ENCODE measurements around the gene POLR3H. TPM values are rescaled to one million over a fixed set of nuclear protein-coding genes. Genes with fewer than 3 reads are reported as not detected.
"Not testable (repeated sequence)": the region's sequence is repeated elsewhere in the genome, so short reads cannot be mapped to it uniquely, and the experiment has no call there.

Gene POLR3H
- total RNA-seq, 1 donor from 2014 or later: 22.5 TPM

DNA sequence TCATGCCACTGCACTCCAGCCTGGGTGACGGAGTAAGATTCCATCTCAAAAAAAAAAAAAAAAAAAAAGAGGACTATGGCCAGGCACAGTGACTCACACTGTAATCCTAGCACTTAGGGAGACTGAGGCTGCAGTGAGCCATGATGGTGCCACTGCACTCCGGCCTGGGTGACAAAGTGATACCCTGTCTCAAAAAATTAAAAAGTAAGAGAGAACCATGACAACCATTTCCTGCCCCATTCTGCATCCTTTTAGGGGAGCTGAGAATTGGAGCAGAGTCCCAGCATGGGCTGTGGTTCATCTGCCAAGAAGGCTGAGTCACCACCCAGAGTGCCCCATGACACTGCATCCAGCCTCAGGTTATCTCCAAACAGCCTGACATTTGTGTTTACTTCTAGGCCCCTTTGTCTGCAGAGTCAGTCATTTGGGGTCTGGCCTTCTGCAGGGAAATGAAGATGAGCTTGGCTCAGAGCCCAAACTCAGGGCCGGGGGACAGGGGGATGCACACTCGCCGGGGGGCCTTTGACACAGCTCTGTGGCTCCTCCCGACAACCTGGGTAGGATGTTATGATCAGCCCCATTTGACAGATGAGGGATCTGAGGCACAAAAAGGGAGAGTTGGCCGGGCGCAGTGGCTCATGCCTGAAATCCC is 21.3 kb upstream of the POLR3H start:
- ATAC-seq (peak; percentile 31), DNase-seq (ENCODE audit: low spot score) (no peak)

DNA sequence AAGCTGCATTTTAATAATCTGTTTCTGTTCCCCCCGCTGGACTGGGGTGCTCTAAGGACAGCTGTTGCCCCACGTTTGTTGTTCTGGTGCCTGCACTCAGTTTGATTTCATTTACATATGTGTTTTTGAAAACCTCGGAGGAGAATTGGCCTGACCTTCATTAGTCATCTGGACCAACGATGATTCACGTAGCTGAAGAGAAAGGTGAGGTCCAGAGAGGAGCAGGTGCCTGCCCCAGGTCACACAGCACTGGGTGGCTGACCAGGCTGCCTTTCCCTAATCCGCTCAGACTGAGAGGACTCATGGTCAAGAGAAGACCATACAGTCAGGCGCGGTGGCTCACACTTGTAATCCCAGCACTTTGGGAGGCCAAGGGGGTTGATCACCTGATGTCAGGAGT is 20.3 kb upstream of the POLR3H start:
- ATAC-seq (no peak), DNase-seq (ENCODE audit: low spot score) (no peak)

DNA sequence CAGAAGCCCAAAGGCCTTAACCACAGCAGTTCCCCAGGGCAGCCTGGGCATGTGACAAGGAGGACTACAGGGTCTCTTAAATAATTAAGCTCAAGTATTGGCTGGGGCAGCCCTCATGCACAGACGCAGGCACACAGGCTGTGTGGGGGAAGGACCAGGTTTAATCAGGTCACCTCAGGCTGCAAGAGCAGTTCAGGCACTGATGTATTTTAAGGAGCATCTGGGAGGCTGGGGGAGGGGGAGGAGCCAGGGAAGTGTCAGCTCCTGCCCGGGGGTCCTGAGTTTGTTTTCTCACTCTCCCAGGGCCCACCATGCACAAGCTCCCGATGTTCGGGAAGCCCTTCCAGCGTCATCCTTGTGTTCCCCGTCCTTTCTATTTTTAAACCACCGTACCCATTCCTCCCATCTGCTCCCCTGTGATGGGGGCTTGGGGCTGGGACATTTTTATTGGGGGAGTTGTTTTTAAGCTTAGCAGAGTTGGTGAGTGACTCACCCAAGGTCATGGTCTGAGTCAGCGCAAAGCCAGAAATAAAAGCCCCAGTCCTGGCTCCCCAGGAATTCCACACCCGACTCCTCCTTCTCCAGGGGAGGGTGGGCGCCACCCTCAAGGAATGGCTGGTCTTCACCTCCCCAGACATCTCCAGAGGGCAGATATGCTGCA is 18.9 kb upstream of the POLR3H start:
- no peak for ATAC-seq
- no peak for DNase-seq (ENCODE audit: low spot score)

DNA sequence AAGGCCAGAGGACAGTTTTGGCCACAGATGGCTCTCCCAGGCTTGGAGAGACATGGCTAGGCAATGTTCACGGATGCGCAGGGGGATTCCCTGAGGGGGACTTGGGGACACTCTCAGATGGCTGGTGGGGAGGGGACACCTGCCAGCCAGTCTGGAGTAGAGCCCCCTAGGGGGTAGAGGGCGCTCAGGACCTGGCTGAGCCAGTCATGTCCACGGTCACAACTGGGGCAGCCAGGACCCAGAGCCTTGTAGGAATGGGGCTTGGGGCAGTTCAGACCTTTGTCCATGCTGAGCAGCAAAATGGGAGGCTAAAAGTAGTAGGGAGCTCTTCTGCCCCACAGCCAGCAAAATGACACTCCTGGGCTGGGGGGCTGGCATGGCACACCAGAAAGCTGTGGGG is 18.2 kb upstream of the POLR3H start:
- no peak for ATAC-seq
- DNase-seq (ENCODE audit: low spot score): no peak

DNA sequence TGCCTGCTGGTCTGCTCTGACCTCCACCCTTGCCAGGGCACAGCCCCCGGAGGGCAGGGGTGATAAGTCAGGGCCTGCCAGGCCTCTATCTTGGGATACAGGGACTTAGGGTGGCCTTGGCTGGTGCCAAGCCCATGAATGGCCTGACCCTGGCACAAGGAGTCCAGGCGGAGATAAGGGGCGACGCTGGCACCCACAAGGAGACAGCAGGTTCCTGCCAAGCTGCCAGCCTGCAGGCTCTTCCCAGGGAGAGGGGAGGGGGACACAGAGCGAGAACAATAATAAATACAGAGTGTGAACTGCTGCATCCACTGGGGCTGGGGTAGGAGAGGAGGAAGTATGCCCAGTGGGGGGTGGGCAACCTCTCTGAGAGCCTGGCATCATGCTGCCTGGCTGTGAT is 17.5 kb upstream of the POLR3H start:
- ATAC-seq (no peak), DNase-seq (ENCODE audit: low spot score) (no peak)

DNA sequence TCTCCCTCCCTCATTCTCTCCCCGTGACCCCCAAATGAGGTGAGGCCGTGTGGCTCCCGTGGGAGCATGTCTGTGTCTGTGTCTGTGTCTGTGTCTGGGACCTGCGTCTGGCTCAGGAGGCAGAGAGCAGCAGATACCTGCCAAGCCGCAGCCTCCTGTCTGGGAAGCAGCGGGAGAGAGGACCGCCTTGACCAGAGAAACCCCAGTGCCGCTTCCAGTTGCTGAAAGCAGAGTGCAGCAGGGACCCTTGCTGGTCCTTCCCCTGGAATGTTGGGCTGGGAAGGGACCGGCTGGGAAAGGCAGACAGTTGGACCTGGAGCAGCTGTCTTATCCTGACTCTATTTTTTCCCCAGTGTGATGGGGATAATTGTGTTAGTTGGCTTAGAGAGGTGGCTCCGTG is 17.1 kb upstream of the POLR3H start:
- ATAC-seq (no peak), DNase-seq (ENCODE audit: low spot score) (no peak)

DNA sequence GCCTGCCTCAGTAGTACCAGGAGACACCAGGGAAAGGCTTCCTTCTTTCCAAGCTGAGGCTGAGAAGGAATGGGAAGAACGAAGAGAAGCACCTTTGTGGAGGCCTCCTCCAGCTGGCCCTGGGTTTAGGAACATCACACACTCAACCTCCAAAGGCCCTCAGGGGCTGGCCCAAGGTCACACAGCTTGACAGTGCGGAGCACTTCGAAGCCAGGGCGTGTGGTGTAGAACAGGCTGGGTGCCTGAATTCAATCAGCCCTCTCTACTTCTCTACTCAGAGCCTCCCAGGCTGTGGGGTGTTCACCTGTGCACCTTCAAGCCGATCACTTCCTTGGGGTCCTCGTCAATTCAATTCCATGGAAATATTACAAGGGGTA is 15.8 kb upstream of the POLR3H start:
- DNase-seq (ENCODE audit: low spot score) (no peak), ATAC-seq (no peak)

DNA sequence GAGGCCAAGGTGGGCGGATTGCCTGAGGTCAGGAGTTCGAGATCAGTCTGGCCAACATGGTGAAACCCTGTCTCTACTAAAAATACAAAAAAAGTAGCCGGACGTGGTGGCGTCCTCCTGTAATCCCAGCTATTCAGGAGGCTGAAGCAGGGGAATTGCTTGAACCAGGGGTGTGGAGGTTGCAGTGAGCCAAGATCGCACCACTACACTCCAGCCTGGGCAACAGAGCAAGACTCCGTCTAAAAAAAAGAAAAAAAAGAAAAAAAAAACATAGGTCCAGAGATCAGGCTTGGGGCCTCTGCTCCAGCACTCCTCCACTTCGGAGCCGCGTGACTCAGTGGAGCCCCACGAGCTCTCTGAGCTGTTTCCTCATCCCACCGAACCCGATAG is 14.0 kb upstream of the POLR3H start:
- DNase-seq (ENCODE audit: low spot score); ATAC-seq: not testable (repeated sequence)

DNA sequence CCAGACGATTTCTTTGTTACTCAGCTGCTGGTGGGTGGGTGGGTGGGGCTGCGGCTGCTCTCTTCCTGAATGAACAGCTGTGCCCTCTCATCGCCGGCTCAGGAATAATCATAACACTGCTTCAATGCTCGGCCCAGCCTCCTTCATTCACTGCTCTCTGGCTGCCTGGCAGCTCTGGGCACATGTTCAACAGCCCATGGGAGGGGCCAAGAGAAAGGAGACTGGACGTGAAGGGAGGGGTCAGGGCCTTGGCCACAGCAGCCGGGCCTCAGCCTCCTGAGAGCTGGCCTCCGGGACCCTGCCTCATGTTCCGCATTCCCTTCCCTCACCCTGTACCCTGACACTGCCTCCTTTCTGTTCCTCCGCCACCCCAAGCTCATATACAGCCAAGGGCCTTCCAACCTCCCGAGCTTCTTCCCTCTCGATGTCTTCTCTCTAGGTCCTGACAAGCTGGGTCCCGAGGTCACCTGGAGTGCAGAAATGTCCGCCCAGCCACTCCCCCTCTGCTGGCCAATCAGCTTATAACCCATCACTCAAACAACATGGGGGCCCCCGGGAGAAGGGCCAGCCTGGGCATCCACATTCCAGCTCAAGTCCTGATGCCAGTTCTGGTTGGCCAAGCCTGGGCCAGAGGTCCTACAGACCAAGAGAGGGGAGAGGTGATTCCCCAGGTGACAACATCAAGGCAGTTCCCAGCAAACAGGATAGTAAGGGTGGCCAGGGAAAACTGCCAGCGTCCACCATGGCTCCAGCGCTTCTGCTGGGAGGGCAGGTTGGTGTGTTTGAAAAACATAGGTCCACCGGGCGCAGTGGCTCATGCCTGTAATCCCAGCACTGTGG is 13.4 kb upstream of the POLR3H start:
- DNase-seq (ENCODE audit: low spot score) (peak; percentile 89), ATAC-seq (peak; percentile 83)

DNA sequence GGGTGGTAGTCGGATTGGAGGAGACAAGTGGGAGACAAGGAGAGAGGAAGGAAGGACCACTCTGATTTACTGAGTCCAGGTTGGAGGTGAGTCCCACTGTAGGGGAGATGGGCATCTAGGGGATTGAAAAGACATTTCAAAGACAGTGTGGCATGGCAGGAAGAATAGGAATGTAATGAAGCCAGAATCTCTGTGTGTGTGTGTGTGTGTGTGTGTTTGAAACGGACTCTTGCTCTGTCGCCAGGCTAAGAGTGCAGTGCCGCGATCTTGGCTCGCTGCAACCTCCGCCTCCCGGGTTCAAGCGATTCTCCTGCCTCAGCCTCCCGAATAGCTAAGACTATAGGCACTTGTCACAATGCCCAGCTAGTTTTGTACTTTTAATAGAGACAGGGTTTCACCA is 12.3 kb upstream of the POLR3H start:
- DNase-seq (ENCODE audit: low spot score) (no peak), ATAC-seq (no peak)

DNA sequence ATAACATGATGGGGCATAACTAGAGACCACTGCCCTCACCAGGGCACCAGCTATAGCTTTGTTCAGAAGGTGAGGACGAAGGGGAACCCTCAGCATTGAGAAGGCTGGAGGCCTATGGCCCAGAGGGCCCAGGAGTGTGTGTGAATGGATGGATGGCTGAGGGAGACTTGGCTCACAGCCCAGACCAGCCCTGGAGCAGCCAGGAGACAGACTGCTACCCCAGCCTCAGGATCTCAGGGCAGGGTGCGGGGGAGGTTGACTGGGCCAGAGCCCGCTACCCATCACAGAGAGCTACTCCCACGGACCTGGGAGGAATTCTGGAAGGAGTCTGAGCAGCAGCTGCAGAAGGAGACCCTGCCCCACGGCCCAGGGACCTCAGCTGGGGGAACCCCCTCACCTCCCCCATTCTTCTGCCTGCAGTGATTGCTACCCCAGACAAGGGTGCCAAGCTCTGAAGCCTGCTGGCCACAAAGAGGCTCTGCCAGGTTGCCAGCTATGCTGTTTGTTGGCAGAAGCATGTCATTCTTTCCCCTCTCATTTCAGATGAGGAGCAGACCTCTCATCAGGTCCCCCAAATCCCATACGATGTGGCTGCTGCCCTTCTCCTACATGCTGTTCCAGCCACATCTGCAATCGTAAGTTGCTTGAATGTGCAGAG is 11.2 kb upstream of the POLR3H start:
- ATAC-seq: no peak
- DNase-seq (ENCODE audit: low spot score): no peak

DNA sequence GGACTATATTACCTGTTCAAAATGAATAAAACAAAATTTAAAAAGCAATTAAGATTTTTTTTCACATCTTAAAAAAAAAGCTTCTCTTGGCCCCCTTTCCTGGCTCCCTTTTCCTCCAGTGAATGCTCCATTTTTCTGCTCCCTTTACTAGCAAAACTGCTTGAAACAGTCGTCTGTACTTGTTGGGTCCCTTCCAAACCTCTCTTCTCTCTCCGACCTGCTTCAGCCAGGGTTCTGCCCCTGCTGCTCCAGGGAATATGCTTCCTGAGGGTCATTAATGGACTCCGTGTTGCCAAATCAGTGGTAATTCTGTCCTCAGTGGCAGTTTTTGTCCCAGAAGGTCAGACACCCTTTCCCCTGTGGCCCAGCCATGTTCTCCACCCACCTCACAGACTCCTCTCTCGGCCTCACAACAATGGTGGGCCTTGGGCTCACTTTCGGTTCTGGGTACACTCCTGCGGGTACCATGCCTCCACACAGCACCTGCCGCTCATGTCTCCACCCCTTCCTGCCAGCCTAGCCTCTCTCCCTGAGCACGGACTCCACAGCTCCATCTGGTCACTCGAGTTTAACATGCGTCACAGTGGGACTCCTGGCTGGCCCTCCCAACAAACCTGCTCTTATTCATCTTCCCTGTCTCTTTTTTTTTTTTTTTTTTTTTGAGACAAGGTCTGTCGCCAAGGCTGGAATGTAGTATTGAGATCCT is 7.8 kb upstream of the POLR3H start:
- DNase-seq (ENCODE audit: low spot score) (no peak), ATAC-seq (no peak)

DNA sequence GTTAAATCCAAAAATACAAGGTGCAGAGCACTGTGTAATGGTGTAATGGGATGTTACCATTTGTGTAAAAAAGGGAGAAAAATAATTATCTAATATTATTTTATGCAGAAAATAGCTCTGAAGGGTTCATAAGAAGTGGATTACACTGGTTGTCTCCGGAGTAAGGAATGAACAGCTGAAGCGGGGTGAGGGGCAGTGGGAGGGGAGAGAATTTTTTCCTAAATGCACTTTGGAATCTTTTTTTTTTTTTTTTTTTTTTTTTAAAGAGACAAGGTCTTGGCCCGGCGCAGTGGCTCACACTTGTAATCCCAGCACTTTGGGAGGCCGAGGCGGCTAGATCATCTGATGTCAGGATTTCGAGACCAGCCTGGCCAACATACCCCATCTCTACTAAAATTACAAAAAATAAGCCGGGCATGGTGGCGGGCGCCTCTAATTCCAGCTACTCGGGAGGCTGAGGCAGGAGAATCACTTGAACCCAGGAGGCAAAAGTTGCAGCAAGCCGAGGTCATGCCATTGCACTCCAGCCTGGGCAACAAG is 6.8 kb upstream of the POLR3H start:
- ATAC-seq: peak; percentile 46
- peak; percentile 59 for DNase-seq (ENCODE audit: low spot score)

DNA sequence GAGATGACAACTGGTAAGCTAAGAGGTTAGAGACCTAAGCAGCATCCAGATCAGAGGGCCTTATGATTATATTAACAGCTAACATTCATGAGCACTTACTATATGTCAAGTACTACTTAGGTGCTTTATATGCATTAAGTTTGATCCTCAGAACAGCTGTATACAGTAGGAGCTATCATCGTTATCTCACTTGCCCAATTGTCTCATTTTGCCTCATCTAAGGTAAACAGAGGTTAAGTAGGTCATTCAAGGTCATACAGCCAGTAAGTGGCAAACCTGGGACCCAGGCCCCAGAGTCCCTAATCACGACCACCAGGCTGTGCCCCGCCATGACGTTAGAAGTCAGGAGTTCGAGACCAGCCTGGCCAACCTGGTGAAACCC is 4.6 kb upstream of the POLR3H start:
- DNase-seq (ENCODE audit: low spot score) (no peak), ATAC-seq (no peak)

DNA sequence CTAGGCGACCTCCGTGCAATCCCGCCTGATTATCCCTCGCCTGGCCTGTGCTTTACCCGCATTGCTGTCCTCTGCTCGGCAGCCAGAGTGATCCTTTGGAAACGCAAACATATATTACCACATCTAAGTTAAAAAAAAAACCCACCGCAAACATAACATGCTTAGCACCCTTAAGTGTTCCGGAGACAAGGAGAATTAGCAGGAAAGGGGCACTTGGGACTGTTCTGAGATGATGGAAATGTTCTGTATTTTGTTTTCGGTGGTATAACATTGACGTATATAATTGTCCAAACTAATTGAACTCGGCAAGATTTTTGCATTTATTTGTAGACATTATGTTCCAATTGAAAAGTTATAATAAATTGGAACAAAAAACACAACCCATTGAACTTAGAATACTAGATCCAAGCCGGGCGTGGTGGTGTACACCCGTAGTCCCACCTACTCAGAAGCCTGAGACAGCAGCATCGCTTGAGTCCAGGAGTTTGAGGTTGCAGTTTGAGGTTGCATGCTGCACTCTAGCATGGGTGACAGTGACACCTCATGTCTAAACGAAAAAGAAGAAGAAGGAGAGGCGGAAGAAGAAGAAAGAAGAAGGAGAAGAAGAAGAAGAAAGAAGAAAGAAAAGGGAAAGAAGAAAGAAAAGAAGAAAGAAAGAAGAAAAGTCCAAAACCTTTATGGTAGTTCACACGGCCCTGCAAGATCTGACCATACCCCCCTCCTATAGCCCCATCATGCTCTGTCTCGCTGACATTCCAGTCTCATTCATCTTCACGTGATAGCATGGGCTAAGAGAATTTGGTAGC is 604 bp upstream of the POLR3H start:
- no peak for ATAC-seq
- DNase-seq (ENCODE audit: low spot score): no peak

DNA sequence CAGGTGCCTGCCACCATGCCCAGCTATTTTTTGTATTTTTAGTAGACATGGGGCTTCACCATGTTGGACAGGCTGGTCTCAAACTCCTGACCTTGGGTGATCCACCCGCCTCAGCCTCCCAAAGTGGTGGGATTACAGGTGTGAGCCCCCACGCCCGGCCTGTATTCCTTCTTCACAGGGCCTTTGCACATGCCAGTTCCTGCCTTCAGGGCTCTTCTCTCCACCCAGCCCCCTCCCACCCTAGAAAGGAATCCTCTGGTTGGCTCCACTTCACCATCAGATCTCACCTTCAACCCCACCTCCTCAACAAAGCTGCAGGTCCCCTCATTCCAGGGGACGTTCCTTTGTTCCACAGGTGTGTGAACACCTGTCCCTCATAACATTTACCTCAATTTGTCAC is 2.0 kb downstream of the POLR3H start:
- ATAC-seq (no peak), DNase-seq (ENCODE audit: low spot score) (no peak)

DNA sequence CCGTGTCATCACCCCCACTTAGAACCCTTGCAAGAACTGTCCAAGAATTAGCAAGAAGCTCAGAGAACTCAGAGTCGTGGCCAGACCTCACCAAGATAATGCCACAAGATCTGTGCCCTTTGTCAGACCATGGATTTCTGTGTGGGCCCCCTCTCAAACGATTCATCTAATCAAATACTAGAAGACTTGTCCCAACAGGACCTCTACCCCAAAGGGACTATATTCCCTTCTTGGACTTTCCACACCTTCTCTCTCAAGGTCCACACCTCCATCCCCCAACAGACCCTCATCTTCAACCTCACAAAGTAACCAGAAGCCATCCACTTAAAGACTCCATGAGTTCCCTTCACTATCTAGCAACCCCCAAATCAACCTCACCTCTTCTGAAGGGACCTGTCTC is 2.8 kb downstream of the POLR3H start:
- DNase-seq (ENCODE audit: low spot score) (no peak), ATAC-seq (no peak)

DNA sequence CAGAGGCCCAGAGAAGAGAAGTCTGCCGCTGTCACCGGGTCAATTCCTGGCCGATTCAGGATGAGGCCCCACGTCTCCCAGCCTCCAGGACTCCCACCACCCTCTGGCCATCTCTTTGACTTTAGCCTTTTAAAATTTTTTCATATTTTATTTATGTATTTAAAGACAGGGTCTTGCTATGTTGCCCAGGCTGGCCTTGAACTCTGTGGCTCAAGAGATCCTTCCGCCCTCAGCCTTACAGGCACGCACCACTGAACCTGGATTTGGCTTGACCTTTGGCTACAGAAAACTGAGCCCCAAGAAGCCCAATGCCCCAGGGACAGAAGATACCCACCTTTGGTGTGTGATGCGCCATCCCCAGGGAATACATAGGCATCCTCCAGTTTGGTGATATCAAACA is 3.9 kb downstream of the POLR3H start:
- DNase-seq (ENCODE audit: low spot score) (no peak), ATAC-seq (no peak)

DNA sequence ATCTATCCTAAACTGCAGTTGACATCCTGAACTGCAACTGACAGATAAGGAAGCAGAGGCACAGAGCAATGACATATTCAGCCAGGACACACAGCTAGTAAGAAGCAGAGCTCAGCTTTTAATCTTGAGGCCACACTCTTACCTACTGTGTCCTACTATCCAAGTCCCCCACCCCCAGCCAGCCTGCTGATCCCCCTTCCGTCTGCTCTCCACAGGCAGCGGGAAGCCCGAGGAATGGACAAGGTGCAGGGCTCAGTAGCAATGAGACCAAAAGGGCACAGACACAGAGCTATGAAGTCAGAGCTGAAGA is 4.3 kb downstream of the POLR3H start:
- DNase-seq (ENCODE audit: low spot score) (no peak), ATAC-seq (no peak)

Data from left lobe of liver (tissue), 2 donors.